GM12874 (cell line): Measurements from ENCODE around the gene GABRR2.

Experiments used
- CTCF ChIP-seq: IDR thresholded peaks from 2 replicates; pipeline ENCODE4 v1.5.1; 2011; ENCODE audit warnings: low read depth, mild to moderate bottlenecking, control low read depth, low read length, moderate library complexity; ENCODE audit not compliant: insufficient read depth

The GABRR2 gene

GRCh38 chr6:89254569-89254968, 60.5 kb downstream of the GABRR2 start:
- no peak for TF ChIP-seq CTCF

GRCh38 chr6:89252907-89253306, 62.2 kb downstream of the GABRR2 start:
- no peak for TF ChIP-seq CTCF

- no peak for TF ChIP-seq CTCF
Measured at GRCh38 chr6:89251976-89252375, 63.1 kb downstream of the GABRR2 start.

- TF ChIP-seq CTCF = no peak
Measured at GRCh38 chr6:89251170-89251569, 63.9 kb downstream of the GABRR2 start.

GRCh38 chr6:89250239-89250638, 64.9 kb downstream of the GABRR2 start:
- TF ChIP-seq CTCF = no peak

GRCh38 chr6:89244241-89244985, 70.7 kb downstream of the GABRR2 start:
- no peak for TF ChIP-seq CTCF

- TF ChIP-seq CTCF = no peak
Measured at GRCh38 chr6:89243331-89243629, 71.8 kb downstream of the GABRR2 start.
